SK-N-SH (cell line): Measurements from ENCODE around the gene SYDE1. TPM values are rescaled to one million over a fixed set of nuclear protein-coding genes. Genes with fewer than 3 reads are reported as not detected.

Experiments
- CTCF ChIA-PET: fragments of 300-600, 350-600 bp; formaldehyde crosslinking; extraction: SDS; loops from one replicate; lab custom pipeline; 2021; lab: Yijun Ruan, JAX
- POLR2A ChIA-PET: fragments of 350-600 bp; sonication (Branson Sonifier 250); formaldehyde crosslinking; extraction: SDS; loops from one replicate; lab custom pipeline; 2020; ENCODE audit warnings: antibody characterized with exemption, inconsistent platforms; lab: Yijun Ruan, JAX
- DNase-seq: peaks from one replicate; pipeline ENCODE4 v3.0.0; 2012
- H2AFZ ChIP-seq: fragments of 200-600 bp; sonication (generic); 2 replicates; pipeline ENCODE4 v1.8.1; 2016; ENCODE audit warnings: antibody characterized with exemption, mild to moderate bottlenecking, low read depth
- H3F3A ChIP-seq: fragments of 200-600 bp; sonication (generic); replicated peaks from 2 replicates; pipeline ENCODE3; 2016; ENCODE audit warnings: antibody characterized with exemption, mild to moderate bottlenecking; ENCODE audit not compliant: insufficient read depth
- H3K27ac ChIP-seq, 2 experiments: fragments of 200-500 bp in 1 of 2; fragments of 200-600 bp in 1 of 2; sonication (Bioruptor generic) in 1 of 2; sonication (generic), shearing (Covaris generic) in 1 of 2; 2 replicates each; pipeline versions ENCODE4 v1.5.1 to v1.6.1; 2014 to 2016; ENCODE audit warnings: low read depth in 2 of 2, inconsistent platforms in 1 of 2, low read length in 1 of 2, mild to moderate bottlenecking in 1 of 2, mixed read lengths in 1 of 2
- H3K27me3 ChIP-seq: fragments of 200-600 bp; sonication (generic), shearing (Covaris generic); 2 replicates; pipeline ENCODE4 v1.6.1; 2016; ENCODE audit warnings: mixed run types; ENCODE audit not compliant: insufficient read depth
- H3K36me3 ChIP-seq, 2 experiments: fragments of 200-500 bp in 1 of 2; fragments of 200-600 bp in 1 of 2; sonication (Bioruptor generic) in 1 of 2; sonication (generic) in 1 of 2; replicated peaks in 1 of 2; 2 replicates each; pipeline versions ENCODE3 to v1.5.1; 2014 to 2016; ENCODE audit warnings: low read length in 1 of 2, mild to moderate bottlenecking in 1 of 2; ENCODE audit not compliant: insufficient read depth in 2 of 2, control insufficient read depth in 1 of 2
- H3K4me1 ChIP-seq, 2 experiments: fragments of 200-500 bp in 1 of 2; fragments of 200-600 bp in 1 of 2; sonication (Bioruptor generic) in 1 of 2; sonication (generic), shearing (Covaris generic) in 1 of 2; 2 replicates each; pipeline versions ENCODE4 v1.5.1 to v1.6.1; 2014 to 2016; ENCODE audit warnings: low read depth in 1 of 2, low read length in 1 of 2, mixed run types in 1 of 2; ENCODE audit not compliant: insufficient read depth in 2 of 2, control insufficient read depth in 1 of 2
- H3K4me2 ChIP-seq: fragments of 200-600 bp; sonication (generic), shearing (Covaris generic); 2 replicates; pipeline ENCODE4 v1.6.1; 2017; ENCODE audit warnings: mixed run types
- H3K4me3 ChIP-seq, 2 experiments: fragments of 200-500 bp in 1 of 2; fragments of 200-600 bp in 1 of 2; sonication (Bioruptor generic) in 1 of 2; sonication (generic), shearing (Covaris generic) in 1 of 2; 2 replicates each; pipeline versions ENCODE4 v1.5.1 to v1.8.1; 2014 to 2016; ENCODE audit warnings: low read depth in 2 of 2, inconsistent platforms in 1 of 2, low read length in 1 of 2, mild to moderate bottlenecking in 1 of 2, mixed read lengths in 1 of 2, moderate library complexity in 1 of 2
- H3K79me2 ChIP-seq: fragments of 200-600 bp; sonication (generic); 2 replicates; pipeline ENCODE4 v1.8.1; 2017; ENCODE audit warnings: mild to moderate bottlenecking; ENCODE audit not compliant: insufficient read depth
- H3K9ac ChIP-seq: fragments of 200-600 bp; sonication (generic); 2 replicates; pipeline ENCODE4 v1.6.1; 2017; ENCODE audit warnings: mixed run types
- H3K9me2 ChIP-seq: fragments of 200-600 bp; sonication (generic); 2 replicates; pipeline ENCODE4 v1.6.1; 2017; ENCODE audit warnings: mixed run types
- H3K9me3 ChIP-seq: fragments of 200-600 bp; sonication (generic); 2 replicates; pipeline ENCODE4 v1.6.1; 2017; ENCODE audit warnings: mixed run types, mild to moderate bottlenecking, moderate library complexity
- H4K20me1 ChIP-seq: fragments of 200-600 bp; sonication (generic); 2 replicates; pipeline ENCODE4 v1.6.1; 2017; ENCODE audit warnings: mild to moderate bottlenecking, mixed run types; ENCODE audit not compliant: insufficient read depth
- CHD2 ChIP-seq: fragments of 150-350 bp; IDR thresholded peaks from 2 replicates; pipeline ENCODE4 v1.6.1; 2018; ENCODE audit warnings: low read length; ENCODE audit not compliant: partially characterized antibody
- CTCF ChIP-seq: fragments of 200-600 bp; sonication (generic); IDR thresholded peaks from 2 replicates; pipeline ENCODE4 v1.6.1; 2017; ENCODE audit warnings: antibody characterized with exemption, mild to moderate bottlenecking, moderate library complexity
- ELF1 ChIP-seq: IDR thresholded peaks from 2 replicates; pipeline ENCODE4 v1.4.0; 2012
- EP300 ChIP-seq, 2 experiments: IDR thresholded peaks; 2 replicates each; pipeline versions ENCODE4 v1.4.0 to v1.6.1; 2012; ENCODE audit warnings: borderline replicate concordance in 1 of 2, low read depth in 1 of 2, low read length in 1 of 2
- EZH2phosphoT487 ChIP-seq: fragments of 200-600 bp; sonication (generic); IDR thresholded peaks from 2 replicates; pipeline ENCODE4 v1.6.1; 2017; ENCODE audit warnings: low read depth, mixed run types, mild to moderate bottlenecking, antibody characterized with exemption, moderate library complexity, borderline replicate concordance
- FOSL2 ChIP-seq: IDR thresholded peaks from 2 replicates; pipeline ENCODE4 v1.4.0; 2012; ENCODE audit warnings: low read depth, mild to moderate bottlenecking, moderate library complexity, borderline replicate concordance
- FOXJ3 ChIP-seq: sonication (generic); formaldehyde crosslinking; IDR thresholded peaks from 2 replicates; pipeline ENCODE4 v1.5.1; 2020; ENCODE audit warnings: mild to moderate bottlenecking, missing genetic modification reagents
- GATA2 ChIP-seq: sonication (generic); formaldehyde crosslinking; IDR thresholded peaks from 2 replicates; pipeline ENCODE4 v1.5.0; 2020; ENCODE audit warnings: mild to moderate bottlenecking, missing genetic modification reagents
- IRF3 ChIP-seq: fragments of 150-350 bp; IDR thresholded peaks from 2 replicates; pipeline ENCODE4 v1.6.1; 2016; ENCODE audit warnings: mild to moderate bottlenecking, low read depth, low read length
- MXI1 ChIP-seq: IDR thresholded peaks from 2 replicates; pipeline ENCODE4 v1.6.1; 2012; ENCODE audit warnings: mild to moderate bottlenecking, low read depth, low read length, improper control_type of control experiment
- POLR2AphosphoS5 ChIP-seq: IDR thresholded peaks from 2 replicates; pipeline ENCODE4 v1.6.1; 2012; ENCODE audit warnings: low read depth, low read length
- REST ChIP-seq: IDR thresholded peaks from 2 replicates; pipeline ENCODE4 v1.6.1; 2012; ENCODE audit warnings: mild to moderate bottlenecking, low read depth, low read length, moderate library complexity
- RXRA ChIP-seq: IDR thresholded peaks from 2 replicates; pipeline ENCODE4 v1.4.0; 2012; ENCODE audit warnings: low read depth, mild to moderate bottlenecking, borderline replicate concordance
- USF1 ChIP-seq: IDR thresholded peaks from 2 replicates; pipeline ENCODE4 v1.4.0; 2012; ENCODE audit warnings: low read depth, borderline replicate concordance
- YY1 ChIP-seq: IDR thresholded peaks from 2 replicates; pipeline ENCODE4 v1.4.0; 2012; ENCODE audit warnings: low read depth, mild to moderate bottlenecking
- WGBS: methylation state at CpG from one replicate; pipeline ENCODE4 v1.1.6; 2017; ENCODE audit warnings: low lambda C conversion rate; 5-methylcytosine and 5-hydroxymethylcytosine counted together
- polyA plus RNA-seq, 3 experiments: library from polyadenylated mRNA; depleted of rRNA; stranded (reverse); fragments of >200 nt; gene quantifications; 2 replicates each; pipeline ENCODE4 v1.2.3, GENCODE V29; 2012

The SYDE1 gene
- polyA plus RNA-seq, 1 of the 3 experiments (the other 2 are of a cell fraction): 44.1 TPM

GRCh38 chr19:15124572-15125231 lies 17.5 kb downstream of the SYDE1 start (continued):
- TF ChIP-seq REST (no peak), GATA2 (no peak), EP300 (IDR thresholded peaks at IDR 0.05; ENCODE audit: borderline replicate concordance in 1 of 2, low read depth in 1 of 2, low read length in 1 of 2) (no peak), POLR2AphosphoS5 (no peak)

GRCh38 chr19:15125232-15126067 lies 18.2 kb downstream of the SYDE1 start:
- Histone ChIP-seq H3K4me3 (peak overlapping the region; percentile 79 to 92), H3K27me3 (no peaks in the 10 kb centered on the region), H3K9me2 (no peaks in the 10 kb centered on the region), H2AFZ (peak overlapping the region; percentile 94), H3K9me3 (no peaks in the 10 kb centered on the region), H3K79me2 (peaks cover 21% of the 10 kb centered on the region; the same call in 1 of the 2 replicates), H3K9ac (peak overlapping the region; percentile 70), H3K4me1 (peaks cover 0 to 19% of the 10 kb centered on the region in 2 experiments; a peak in 2 of 4 replicates), H3K27ac (peak overlapping the region; percentile 71 to 88), H3K36me3 (peaks cover 7 to 9% of the 10 kb centered on the region in 2 experiments), H3K4me2 (peak overlapping the region; percentile 97), H3F3A (peaks cover 5% of the 10 kb centered on the region), H4K20me1 (no peaks in the 10 kb centered on the region)
- peak; percentile 99 for DNase-seq
- ChIA-PET POLR2A (interaction anchor here (0.6 to 2.2 kb wide), 6 partner anchors 10 to 1973 kb away, joined by 3 to 7 read pairs (median 4); partner anchors contain the start of gene SYDE1), CTCF (interaction anchor here (0.6 to 2.5 kb wide), 10 partner anchors 10 to 975 kb away, joined by 3 to 12 read pairs (median 6); partner anchors contain the start of gene AKAP8L)
- WGBS: 2% methylated on average over 30 of the region's 61 CpGs
- TF ChIP-seq MXI1: peak; percentile 59; the same call in 1 of the 2 replicates
- TF ChIP-seq FOXJ3 (CRISPR knock-in tag): no peak
- TF ChIP-seq POLR2AphosphoS5: peak; percentile 50; the same call in 1 of the 2 replicates
- TF ChIP-seq EZH2phosphoT487: no peak
- no peak for TF ChIP-seq ELF1
- TF ChIP-seq IRF3: no peak; the same call in 1 of the 2 replicates
- no peak for TF ChIP-seq CTCF
- TF ChIP-seq RXRA: no peak
- peak; percentile 97 for TF ChIP-seq USF1
- TF ChIP-seq GATA2: no peak
- TF ChIP-seq FOSL2: no peak
- TF ChIP-seq YY1: peak; percentile 61; the same call in 1 of the 2 replicates
- TF ChIP-seq REST: no peak
- no peak for TF ChIP-seq CHD2
